Right cardiac atrium (tissue), 5 donors: ENCODE data around the gene TRA2A. TPM values are rescaled to one million over a fixed set of nuclear protein-coding genes. Genes with fewer than 3 reads are reported as not detected.
A peak's percentile ranks its signal among the peaks of the same experiment; 100 is the strongest.

Experiments used
- ATAC-seq, 2 donors: fragments of 200-7000 bp; cut with Tn5 transposase; one replicate each; pipeline versions ENCODE4 v1.8.0 to v1.9.1; 2020; ENCODE audit warnings: moderate library complexity in 2 of 2, mild to moderate bottlenecking in 1 of 2
- DNase-seq, 3 donors: peaks; one replicate each; pipeline ENCODE4 v3.0.0-alpha.2; 2020
- H3K27ac ChIP-seq: one replicate; pipeline ENCODE4 v1.5.1; 2013; ENCODE audit warnings: mild to moderate bottlenecking, low read length, control low read depth, moderate library complexity
- H3K27me3 ChIP-seq: one replicate; pipeline ENCODE4 v1.6.1; 2013; ENCODE audit not compliant: control insufficient read depth, insufficient read depth
- H3K4me1 ChIP-seq: one replicate; pipeline ENCODE4 v1.6.1; 2013; ENCODE audit warnings: low read length; ENCODE audit not compliant: control insufficient read depth, insufficient read depth
- H3K4me3 ChIP-seq: one replicate; pipeline ENCODE4 v1.5.1; 2013; ENCODE audit warnings: low read length, control low read depth
- H3K9me3 ChIP-seq: one replicate; pipeline ENCODE4 v1.6.1; 2013; ENCODE audit warnings: low read length; ENCODE audit not compliant: control insufficient read depth
- WGBS: extraction: QIAGEN DNeasy Blood & Tissue Kit; methylation state at CpG from one replicate; pipeline ENCODE4 v1.1.7; 2013; 5-methylcytosine and 5-hydroxymethylcytosine counted together
- intact Hi-C, 4 donors: fragments of 100-400 bp; cut with DNase I; formaldehyde crosslinking; loops; one replicate each; pipeline versions ENCODE4 v1.11.0 to v1.14.0; 2022 to 2023
- polyA plus RNA-seq: library from polyadenylated mRNA; stranded (reverse); fragments of 200-250 nt; gene quantifications from one replicate; pipeline ENCODE4 v1.2.3, GENCODE V29; 2013
- total RNA-seq, 4 donors: library from RNA; stranded (reverse); fragmentation: NEBNext Ultra II Directional; extraction: Animal tissue kit (Norgen Biotek cat#: 25700); gene quantifications; one replicate each; pipeline ENCODE4 v1.2.1, GENCODE V29; 2021
- donor health status: healthy with polysubstance abuse.
- donor health status: DM: no; HTN: yes; CAD: no.
- donor health status: DM: no; HTN: no; CAD: no.
- donor health status: DM: no; HTN: yes; CAD: no; lungs with severe emphysema.
- donor health status: DM: yes; HTN: yes; CAD: no.

Gene TRA2A
- total and polyA plus RNA-seq, 5 donors = 31.9 to 52.1 (median 40.4) TPM

DNA sequence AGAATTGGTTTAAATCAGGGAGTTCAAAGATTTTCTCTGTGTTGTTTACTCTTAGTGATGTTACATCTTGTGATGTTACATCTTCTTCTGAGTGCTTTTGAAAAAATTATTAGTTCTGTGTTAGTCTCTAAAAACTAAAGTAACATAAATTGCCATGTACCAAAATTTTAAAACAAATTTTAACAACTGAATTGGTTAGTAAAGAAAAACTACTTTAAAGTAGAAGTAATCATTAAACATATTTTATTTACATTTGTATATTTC, 56.3 kb downstream of the TRA2A start:
- DNase-seq (no peak), ATAC-seq (no peak)
- Histone ChIP-seq H3K4me1 (no peaks in the 10 kb centered on the region), H3K4me3 (no peak overlapping the region), H3K27ac (no peak overlapping the region), H3K27me3 (peaks cover 10% of the 10 kb centered on the region), H3K9me3 (no peaks in the 10 kb centered on the region)
- intact Hi-C loops = no loop called here

DNA sequence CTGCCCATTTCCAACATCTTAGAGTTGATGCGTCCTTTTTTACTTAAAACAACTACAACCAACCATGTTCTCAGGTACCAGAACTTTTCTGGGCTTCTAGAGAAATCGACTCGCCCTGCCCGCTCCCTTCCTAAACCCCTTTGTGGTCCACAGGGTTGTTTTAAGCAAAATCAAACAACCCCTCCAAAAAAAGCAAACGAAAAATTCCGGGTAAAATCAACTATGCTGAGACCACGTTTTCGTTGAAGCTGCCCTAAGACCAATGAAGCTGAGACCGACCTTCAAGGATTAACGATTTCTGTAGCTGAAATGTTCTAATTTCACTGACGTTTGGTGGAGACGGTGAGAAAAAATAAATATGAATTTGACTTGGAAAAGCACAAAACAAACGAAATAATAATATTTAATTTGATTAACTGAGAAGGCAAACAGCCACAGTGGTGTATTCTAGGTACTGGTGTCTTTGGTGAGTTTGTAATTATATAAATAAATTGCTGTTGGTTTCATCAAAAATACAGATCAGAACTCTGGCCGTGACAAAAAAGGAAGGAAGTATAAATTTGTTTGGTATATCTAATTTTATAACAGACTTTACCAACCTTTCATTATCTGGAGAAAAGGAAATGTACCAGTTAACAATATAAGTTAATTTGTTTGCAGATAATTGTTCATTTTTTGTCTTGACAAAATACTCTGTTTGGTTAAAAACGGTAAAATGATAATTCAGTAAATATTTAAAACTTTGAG, 56.8 kb downstream of the TRA2A start:
- no peak for DNase-seq
- H3K27me3 ChIP-seq = peaks cover 10% of the 10 kb centered on the region
- H3K9me3 ChIP-seq = no peaks in the 10 kb centered on the region
- peaks cover 2% of the 10 kb centered on the region for H3K4me1 ChIP-seq
- intact Hi-C loops = no loop called here
- H3K27ac ChIP-seq = no peak overlapping the region
- H3K4me3 ChIP-seq = no peak overlapping the region
- ATAC-seq = no peak
- WGBS = 5% methylated on average over 15 of the region's 15 CpGs

DNA sequence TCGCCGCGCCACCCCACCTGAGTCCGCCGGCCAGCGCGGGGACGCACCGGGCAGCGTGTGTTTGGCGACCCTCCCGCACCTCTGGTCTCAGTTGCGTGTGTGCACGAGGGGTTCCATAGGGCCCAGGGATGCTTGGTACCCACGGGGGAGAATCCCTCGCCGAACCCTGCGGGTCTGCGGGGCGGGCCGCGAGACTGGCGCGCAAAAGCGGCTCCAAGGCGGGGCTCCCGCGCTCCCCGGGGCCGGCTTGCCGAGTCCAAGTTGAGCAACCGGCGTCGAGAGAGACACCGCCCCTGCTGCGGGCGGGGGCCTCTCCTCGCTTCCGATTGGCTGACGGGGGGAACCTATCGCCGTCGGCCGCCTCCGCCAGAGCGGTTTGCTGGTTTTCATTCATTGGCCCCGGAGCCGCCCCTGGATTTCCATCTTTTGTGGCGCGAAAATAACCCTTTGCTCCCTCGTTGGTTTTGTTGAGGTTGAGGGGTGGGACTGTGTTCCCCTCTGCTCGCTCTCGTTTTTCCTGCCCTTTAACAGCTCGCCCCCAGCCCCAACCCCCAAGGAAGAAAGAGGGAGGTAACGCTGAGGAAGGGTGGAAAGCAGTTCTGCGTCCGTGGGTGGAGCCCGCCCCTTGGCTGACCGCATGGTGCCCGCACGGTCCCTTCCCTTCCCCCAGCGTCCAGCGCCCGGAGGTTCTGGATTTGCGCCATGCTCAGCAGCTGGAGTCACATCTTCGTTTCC, 57.5 kb downstream of the TRA2A start:
- peak overlapping the region; percentile 3 for H3K4me3 ChIP-seq
- intact Hi-C loops = no loop called here
- H3K27me3 ChIP-seq = peaks cover 10% of the 10 kb centered on the region
- whole genome bisulfite sequencing = 2% methylated on average over 66 of the region's 66 CpGs
- H3K9me3 ChIP-seq = no peaks in the 10 kb centered on the region
- no peak overlapping the region for H3K27ac ChIP-seq
- peaks cover 2% of the 10 kb centered on the region for H3K4me1 ChIP-seq
- ATAC-seq (peak; percentile 83 to 92), DNase-seq (peak; percentile 81 to 87 (median 85))

DNA sequence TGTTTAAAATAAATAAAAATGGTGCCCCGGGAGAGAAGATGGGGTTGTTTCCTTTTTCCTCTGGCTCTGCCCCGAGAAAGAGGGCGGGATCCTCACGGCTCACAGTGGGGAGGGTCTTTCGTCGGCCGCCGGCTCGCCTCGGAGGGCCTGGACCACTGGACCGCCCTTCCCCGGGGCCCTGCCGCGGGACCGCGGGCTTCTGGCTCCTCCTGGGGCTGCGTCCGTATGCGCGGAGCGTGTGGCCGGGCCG, 58.0 kb downstream of the TRA2A start:
- peaks cover 2% of the 10 kb centered on the region for H3K4me1 ChIP-seq
- ATAC-seq = peak; percentile 33 to 55
- DNase-seq = peak in 1 of 3 donors; percentile 45
- H3K27ac ChIP-seq = no peak overlapping the region
- H3K27me3 ChIP-seq = peaks cover 10% of the 10 kb centered on the region
- intact Hi-C loops = no loop called here
- H3K9me3 ChIP-seq = no peaks in the 10 kb centered on the region
- WGBS = 3% methylated on average over 23 of the region's 23 CpGs
- no peak overlapping the region for H3K4me3 ChIP-seq

DNA sequence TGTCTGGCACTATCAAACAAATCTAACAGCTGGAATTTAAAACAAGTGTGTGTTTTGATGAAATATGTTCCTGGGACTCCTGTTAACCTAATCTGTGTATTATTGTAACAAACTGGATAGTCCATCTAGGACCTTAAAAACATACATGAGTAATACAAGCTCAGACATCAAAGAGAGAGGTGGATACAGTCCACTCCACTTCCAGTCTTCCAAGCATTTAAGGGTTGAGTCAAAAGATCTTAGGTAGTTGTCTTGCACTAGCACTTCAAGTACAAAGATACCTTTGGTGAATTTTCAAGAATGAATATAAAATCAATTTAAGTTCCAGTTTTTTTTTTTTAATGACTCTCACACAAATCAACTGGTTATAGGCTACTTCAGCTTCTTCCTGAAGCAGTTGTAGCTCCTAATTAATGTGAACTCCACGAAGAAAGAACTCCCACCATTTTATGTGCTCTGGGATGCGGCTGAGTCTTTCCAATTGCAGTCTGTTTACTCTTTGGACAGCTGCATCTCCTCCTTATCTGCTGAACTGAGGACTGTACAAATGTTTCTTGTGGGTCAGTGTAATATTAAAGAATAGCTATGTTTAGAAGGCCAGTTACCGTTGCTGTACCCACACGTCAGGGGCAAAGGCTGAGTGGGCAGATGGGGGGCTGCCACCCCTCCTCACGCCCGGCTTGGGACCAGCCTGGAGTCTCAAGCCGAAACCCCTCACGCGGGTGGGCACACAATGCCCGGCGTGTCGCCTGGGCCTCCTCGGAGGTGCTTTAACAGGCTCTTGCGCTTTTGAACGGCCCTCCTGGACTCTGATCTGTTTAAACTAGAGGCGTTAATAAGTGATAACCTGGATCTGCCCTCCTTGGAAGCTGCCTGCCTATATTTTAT, 58.6 kb downstream of the TRA2A start:
- Histone ChIP-seq H3K4me3 (no peak overlapping the region), H3K27me3 (peaks cover 7% of the 10 kb centered on the region), H3K9me3 (no peaks in the 10 kb centered on the region), H3K27ac (no peak overlapping the region), H3K4me1 (peaks cover 2% of the 10 kb centered on the region)
- ATAC-seq (no peak), DNase-seq (no peak)
- 17% methylated on average over 16 of the region's 16 CpGs for WGBS
- intact Hi-C loops = no loop called here

DNA sequence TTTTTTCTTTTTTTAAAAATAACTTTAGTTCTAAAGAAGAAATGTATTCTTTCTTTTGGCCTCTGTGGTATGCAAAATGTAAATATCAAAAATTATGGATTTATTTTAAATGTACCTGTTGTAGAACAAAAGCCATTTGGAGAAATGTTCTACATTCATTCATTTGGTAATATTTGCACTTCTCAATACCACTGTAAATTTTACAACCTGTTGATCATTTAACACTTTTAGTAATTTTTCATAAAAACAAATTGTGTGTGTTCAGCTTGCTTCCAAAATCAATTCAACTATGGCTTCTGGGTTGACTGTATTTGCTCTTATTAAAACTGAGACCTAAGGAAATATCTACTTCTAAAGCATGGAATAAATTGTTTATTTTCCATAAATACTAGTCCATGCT, 59.2 kb downstream of the TRA2A start:
- Histone ChIP-seq H3K27me3 (peaks cover 7% of the 10 kb centered on the region), H3K4me1 (peaks cover 2% of the 10 kb centered on the region)
- intact Hi-C loops = no loop called here

DNA sequence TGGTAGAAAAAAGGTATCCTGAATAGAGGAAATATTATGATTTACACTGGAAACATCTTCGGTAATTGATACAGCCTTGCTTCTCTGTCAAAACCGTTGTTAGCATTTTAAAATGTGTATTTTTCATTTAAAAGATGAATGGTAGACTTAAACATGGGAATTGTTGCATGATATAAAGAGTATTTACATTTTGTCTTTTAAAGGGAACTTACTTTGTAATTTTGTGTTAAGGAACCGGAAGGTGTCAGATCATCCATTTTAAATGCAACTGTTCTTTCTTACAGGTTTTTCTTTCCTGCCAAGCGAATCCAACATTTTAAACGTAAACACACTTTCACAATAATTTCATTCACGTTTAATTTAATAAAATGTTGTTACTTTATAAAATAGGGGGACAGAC, 59.7 kb downstream of the TRA2A start:
- no peak overlapping the region for H3K27ac ChIP-seq
- H3K4me1 ChIP-seq = peaks cover 2% of the 10 kb centered on the region
- H3K9me3 ChIP-seq = no peaks in the 10 kb centered on the region
- ATAC-seq (no peak), DNase-seq (no peak)
- WGBS = 82% methylated on average over 6 of the region's 6 CpGs
- no peak overlapping the region for H3K4me3 ChIP-seq
- intact Hi-C loops = no loop called here
- peaks cover 7% of the 10 kb centered on the region for H3K27me3 ChIP-seq

More for the DNA sequence above, 59.2 kb downstream of the TRA2A start:
- H3K9me3 ChIP-seq = no peaks in the 10 kb centered on the region
- H3K27ac ChIP-seq = no peak overlapping the region
- DNase-seq = no peak
- ATAC-seq = no peak
- no peak overlapping the region for H3K4me3 ChIP-seq

DNA sequence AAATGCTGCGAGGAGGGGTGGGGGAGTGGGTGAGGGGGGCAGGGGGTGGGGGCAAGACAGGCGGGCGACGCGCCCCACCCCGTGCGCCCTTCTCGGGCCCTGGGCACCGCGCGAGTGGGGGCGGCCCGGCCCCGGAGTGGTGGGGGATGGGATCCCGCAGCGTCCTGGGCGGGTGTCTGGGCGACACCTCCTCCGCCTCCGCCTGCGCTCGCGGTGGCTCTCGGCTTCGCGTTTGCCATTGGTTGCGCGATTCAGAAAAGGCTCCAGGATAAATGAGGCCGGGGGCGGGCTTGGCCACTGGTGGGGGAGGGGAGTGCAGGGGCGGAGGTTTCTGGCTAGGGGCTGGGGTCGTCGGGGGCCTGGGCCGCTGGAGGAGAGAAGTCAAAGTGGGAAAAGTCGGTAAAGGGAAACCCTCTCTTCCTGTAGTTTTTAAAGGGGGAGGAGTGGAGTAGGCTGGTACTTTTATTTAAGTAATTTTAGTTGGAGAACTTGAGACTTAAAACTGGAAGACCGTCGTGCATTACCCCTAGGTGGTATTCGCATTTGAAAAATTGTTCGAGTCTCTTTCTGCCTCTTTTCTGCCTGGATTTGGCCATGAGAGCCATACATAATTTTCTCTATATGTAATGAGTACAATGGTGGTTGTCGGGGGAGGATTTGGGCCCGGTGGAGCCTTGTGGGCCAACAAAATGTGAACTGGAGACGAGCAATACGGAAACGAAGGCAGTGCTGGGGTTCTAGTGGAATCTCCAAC, 60.5 kb downstream of the TRA2A start:
- 8% methylated on average over 44 of the region's 44 CpGs for WGBS
- H3K27me3 ChIP-seq = peaks cover 3% of the 10 kb centered on the region
- H3K9me3 ChIP-seq = no peaks in the 10 kb centered on the region
- peak in 1 of 3 donors; percentile 43 for DNase-seq
- H3K4me3 ChIP-seq = peak overlapping the region; percentile 29
- H3K27ac ChIP-seq = no peak overlapping the region
- intact Hi-C loops = no loop called here
- H3K4me1 ChIP-seq = peaks cover 2% of the 10 kb centered on the region
- no peak for ATAC-seq

DNA sequence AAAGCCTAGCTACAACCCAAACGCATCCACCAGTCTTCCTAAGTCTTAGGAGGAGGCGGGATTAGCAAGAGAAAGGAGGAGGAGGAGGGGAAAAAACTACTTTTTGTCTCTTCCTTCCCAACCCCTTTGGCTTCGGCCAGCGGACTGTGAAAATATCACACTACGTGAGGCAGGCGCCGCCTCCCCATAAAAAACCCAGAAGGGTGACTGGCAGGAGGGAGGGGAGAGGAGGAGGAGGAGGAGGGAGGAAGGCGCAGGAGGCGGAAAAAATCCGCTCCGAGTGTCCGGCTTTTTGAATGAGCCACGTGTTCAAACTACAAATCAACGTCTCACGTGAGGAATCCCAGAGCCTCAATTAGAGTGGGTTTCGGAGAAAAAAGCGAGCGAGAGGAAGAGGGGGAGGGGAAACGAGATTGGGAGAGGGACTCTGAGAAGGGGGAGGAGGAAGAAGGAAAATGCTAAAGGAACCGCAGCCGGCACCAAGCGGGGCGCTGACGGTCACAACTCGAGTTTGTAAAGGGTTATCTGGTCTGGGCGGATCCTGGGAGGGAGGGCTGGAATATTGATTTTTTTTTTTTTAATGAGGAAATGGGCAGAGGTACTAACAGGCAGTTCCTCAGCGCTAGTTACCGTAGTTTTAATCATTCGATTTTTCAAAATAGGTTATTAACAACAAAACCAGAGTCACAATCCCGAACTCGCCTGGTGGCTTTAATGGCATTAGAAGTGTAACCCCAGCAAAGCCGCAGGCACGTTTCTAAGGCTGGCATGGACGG, 61.3 kb downstream of the TRA2A start, which contains the start of gene IGF2BP3:
Gene IGF2BP3 (minus strand): TSS at position 162 of the 776 bp plus-strand sequence. CDS start 381 bp downstream, outside the sequence.
- no peak for DNase-seq
- Histone ChIP-seq H3K4me3 (peak within 1 kb of the TSS; percentile 29), H3K9me3 (no peaks in the 10 kb centered on the region), H3K4me1 (peaks cover 2% of the 10 kb centered on the region), H3K27ac (no peak within 1 kb of the TSS), H3K27me3 (peaks cover 2% of the 10 kb centered on the region)
- ATAC-seq = no peak
- WGBS = 1% methylated on average over 34 of the region's 34 CpGs
- intact Hi-C loops = no loop called here

DNA sequence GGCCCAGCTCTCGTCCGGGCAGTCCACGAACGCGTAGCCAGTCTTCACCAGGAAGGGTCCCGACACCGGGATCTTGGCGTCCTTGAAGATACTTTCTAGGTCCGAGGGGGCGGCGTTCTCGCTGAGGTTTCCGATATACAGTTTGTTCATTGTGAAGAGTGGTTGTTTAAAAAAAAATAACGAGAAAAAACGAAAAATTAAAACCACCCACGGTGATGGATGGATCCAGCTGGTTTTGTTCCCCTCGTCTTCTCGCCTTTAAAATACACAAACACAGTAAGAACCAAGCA, 61.9 kb downstream of the TRA2A start:
- 2% methylated on average over 18 of the region's 18 CpGs for WGBS
- H3K9me3 ChIP-seq = no peaks in the 10 kb centered on the region
- intact Hi-C loops = no loop called here
- peaks cover 2% of the 10 kb centered on the region for H3K4me1 ChIP-seq
- no peak for ATAC-seq
- no peak for DNase-seq
- H3K27ac ChIP-seq = no peak overlapping the region
- H3K4me3 ChIP-seq = peak overlapping the region; percentile 25
- peaks cover 2% of the 10 kb centered on the region for H3K27me3 ChIP-seq
